ENCODE measurements around the gene TFEB.

Gene TFEB

GRCh38 chr6:41704656-41705310 is 30.6 kb downstream of the TFEB start:
- DNase-seq: no peak

DNA sequence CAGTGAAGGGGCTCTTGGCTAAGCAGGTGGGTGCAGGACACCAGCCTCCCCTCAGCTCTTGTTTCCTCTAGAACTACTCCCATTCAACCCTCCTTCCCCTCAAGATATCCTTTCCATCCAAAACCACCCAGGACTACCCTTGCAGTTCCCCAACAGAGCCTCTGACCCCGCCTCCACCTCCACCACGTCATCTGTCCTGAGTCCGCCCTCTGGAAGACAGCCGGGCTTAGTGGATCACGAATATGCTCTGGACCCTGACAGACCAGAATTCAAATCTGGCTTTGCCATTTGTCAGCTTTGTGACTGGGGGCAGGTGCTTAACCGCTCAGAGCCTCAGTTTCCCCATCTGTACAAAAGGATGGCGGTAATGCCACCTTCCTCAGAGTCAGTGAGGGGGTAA is 31.4 kb downstream of the TFEB start:
- DNase-seq: no peak

DNA sequence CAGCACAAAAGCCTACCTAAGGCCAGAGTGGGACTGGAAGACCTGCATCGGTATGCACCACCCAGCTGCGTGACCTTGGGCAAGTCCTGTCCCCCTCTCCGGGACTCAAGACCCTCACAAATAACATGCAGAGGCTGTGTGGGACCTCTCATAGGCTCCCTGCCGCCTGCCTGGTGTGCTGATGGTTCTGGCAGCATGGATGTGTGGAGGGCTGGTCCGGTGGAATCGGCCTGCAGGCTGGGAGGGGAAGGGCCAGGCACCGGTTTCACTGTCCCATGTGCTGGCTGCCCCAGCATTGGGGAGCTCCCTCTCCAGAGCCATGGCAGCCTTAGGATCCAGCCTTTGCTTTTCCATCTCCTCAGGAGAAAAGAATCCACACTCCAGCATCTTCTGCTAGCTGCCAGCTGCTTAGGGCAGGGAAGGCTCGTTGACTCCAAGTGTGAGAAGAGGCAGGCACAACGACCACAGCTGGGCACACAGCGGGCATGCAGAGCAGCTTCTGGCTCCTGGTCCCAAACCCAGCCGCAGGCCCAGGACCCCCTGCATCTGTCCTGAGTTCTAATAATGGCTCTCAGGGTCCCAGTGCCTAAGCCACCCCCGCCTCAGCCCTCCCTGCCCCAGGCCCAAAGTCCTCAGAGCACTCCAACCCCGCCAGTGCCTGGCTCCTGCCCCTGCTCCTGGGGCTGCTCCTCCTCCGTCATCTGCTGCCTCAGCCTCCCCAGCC is 32.5 kb downstream of the TFEB start:
- DNase-seq: no peak

- DNase-seq: no peak
These were observed 33.2 kb downstream of the TFEB start for GRCh38 chr6:41702089-41702745.

DNA sequence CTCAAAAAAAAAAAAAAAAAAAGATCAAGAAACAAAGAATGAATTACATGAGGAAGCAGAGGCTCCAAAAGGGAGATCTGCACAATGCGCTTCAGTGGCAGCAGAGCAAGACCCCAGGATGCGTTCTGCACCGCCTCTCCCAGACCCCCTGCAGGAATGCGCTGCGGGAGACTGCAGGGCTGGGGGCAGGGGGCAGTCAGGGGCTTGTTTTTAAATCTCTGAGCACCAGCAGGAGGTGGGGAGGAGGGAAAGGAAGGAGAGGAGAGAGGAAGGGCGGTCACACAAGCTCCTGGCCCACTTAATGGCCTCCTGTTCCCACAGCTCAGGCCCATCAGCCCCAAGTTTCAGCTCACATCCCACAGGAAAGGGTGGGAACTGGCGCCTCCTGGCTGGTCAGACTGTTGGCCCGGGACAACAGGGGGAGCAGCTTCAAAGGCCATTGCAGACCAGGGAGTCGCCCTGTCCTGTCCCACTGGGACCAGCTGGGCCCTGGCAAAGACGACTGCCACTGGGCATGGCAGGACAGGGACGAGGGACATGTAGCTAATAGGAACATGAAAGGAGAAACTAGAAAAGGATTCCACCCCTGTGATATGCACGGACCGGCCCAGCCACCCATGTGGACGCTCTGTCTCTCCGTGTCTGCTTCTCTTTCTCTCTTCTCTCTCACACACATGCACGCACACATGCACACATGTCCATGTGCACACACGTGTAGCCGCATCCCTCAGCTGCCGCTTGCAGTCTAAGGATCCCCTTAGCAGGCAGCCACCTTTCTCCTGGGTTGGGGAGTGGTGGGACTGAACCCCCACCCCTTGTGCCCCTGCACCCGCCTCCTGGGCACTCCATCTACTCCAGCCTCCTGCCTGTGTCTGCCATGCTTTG is 34.7 kb downstream of the TFEB start:
- DNase-seq: no peak

DNA sequence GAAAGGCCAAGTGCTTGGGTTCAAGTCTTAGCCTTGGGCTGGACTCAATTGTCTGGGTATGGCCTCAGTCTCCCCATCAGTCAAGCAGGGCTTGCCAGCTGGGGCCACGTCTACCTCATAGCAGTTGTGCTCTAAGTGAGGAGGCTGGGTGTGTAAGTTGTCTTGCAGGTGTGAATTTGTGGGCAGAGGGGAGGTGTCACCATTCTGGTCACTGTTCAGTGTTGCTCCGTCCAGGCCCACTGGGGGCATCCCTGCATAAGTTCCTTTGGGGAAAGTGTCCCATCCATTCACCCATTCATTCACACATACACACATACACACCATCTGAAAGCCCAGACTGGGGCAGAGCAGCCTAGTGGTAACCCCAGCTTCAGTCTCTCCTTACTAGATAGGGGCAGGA is 36.3 kb downstream of the TFEB start:
- DNase-seq: no peak

DNA sequence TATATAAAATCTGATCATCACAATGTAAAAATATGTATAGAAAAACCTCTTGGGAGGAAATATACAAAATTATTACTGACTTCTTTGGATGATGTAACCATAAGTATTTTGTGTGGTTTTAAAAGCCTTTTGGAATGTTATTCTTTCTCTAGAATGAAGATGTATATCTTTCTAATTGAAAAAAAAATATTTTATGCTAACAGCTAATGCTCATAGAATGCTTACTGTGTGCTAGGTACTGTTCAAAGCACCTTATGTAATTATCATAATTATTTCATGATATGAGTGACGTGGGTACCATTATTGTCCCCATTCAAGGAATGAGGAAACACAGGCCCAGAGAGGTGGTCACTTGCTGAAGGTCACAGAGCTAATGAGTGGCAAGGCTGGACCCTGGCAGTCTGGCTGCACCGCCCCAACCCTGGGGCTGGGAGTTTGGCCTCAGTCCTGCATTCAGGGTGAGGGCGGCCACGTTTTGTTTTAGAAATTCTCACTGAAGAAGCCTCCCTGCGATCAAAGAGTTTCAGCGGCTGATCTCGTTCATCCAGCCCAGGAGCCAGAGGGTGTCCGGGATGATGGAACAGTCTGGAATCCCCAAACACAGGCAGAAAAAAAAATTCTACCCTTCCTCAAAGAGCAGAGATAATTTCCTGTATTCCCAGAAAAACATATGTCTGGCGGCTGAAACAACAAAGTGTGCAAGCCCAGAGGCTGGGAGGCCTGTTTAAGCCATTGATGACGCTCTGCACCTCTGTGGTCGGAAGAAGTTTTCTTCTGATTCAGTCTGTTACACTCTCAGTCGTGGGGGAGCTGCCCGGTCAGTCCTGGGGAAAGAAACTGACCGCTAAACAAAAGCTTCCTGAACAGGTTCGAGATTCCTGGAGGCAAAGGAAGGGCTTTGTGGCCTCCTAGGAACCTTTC is 37.3 kb downstream of the TFEB start:
- DNase-seq: no peak

DNA sequence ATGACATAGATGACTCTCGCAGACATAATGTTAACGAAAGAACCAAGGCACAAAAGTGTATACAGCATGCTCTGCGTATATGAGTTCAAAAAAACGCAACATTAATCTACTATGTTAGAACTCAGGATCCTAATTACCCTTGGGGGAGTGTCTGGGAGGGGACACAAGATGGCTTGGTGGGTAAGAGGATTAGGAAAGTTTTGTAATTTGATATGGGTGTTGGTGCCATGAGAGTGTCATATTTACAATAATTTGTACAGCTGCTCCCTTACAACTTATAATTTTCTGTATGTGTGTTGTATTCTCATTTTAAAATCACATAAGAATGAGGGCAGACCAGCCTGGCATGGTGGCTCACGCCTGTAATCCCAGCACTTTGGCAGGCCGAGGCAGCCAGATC is 38.6 kb downstream of the TFEB start:
- no peak for DNase-seq

DNA sequence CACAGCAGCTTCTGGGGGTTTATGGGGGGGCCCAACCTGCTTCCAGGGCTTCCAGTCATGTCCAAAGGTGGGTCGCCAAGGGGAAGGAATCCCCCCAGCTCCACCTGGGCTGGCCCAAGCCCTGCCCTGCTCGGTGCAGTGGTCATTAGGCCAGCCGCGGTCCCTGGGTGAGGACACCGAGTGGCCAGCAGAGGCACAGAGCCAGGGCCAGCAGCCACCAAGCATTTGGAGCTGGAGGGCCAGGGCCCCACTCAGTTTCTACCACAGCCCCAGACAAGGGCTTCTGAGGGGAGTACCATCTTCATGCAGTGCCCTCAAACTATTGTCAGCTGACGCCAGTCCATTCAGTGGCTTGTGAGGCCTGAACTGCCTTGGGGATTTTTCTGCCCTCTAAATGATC is 39.6 kb downstream of the TFEB start:
- DNase-seq: no peak

- DNase-seq: no peak
These were observed 40.4 kb downstream of the TFEB start for GRCh38 chr6:41694815-41695526.

- no peak for DNase-seq
These were observed 41.8 kb downstream of the TFEB start for GRCh38 chr6:41693281-41694240.

- DNase-seq: no peak
These were observed 42.7 kb downstream of the TFEB start for GRCh38 chr6:41692730-41693129.

- no peak for DNase-seq
These were observed 43.2 kb downstream of the TFEB start for GRCh38 chr6:41692080-41692675.

- no peak for DNase-seq
These were observed 43.9 kb downstream of the TFEB start for GRCh38 chr6:41691426-41692079.

DNA sequence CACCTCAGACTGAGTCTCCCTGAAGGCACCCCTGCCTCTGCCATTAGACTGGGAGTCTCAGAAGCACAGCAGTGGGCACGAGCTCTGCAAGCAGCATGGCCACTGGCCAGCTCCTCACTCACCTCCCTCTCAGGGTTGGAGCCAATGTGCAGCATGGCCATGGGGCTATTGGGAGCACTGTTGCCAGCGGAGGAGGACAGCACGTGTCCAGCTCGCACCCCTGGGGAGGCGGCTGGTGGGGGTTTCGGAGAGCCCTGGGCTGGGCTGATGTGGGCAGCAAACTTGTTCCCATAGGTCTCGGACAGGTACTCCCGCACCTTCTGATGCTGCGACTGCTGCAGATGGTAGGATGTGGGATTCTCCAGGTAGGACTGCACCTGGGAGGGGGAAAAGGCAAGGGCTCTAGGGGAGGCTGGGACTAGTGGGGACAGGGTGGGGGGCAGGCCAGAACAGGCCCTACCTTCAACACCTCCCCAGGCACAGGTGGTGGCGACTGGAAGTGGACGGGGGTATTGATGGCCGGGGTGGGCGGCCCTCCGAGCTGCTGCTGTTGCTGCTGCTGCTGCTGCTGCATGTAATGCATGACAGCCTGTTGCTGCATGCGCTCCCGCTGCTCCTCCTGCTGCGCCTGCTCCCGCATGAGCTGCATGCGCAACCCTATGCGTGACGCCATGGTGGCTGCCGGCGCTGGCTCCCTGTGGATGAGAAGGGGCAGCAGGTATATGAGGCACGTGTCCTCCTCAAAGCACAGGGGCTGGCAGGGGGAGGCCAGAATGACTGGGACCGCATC is 44.7 kb downstream of the TFEB start:
- DNase-seq: no peak

DNA sequence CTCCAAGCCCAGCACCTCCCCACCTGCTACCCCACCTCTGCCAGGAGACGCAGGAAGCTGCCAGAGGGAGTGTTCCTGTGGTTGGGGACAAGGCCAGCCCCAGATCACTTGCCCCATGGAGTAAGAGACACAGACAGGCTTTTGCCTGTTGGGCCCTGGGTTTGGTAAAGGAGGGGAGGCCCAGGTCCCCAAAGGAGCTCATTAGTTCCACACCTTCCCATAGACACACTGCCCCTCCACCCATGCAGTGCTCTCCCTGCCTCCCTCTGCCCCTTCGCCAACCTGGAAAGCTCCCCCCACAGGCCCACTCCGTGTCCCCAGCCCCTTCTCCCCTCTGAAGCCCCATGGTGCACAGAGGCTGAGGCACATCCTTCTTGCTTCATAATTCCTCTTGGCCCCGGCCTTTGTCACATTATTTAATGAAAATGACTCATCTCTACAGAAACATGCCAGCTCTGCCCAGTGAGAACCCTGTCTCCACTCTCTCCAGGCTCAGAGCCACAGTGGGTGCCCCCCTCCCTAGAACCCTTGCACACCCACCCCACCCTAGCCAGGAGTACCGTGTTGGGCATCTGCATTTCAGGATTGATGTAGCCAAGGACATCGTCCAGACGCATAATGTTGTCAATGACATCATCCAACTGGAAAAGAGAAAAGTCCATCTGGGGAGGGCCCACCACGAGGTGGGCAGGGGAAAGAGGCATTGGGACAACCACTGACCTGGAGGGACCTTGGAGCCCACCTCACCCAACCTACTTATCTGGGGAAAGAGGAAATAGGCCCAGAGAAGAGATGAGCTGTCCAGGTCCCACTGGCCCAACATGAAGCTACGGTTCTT is 46.0 kb downstream of the TFEB start:
- DNase-seq: no peak

GRCh38 chr6:41688256-41688965 is 47.0 kb downstream of the TFEB start:
- no peak for DNase-seq
